K562 (cell line): ENCODE results near the gene ELFN2. TPM values are rescaled to one million over a fixed set of nuclear protein-coding genes. Genes with fewer than 3 reads are reported as not detected.

Source experiments
- ATAC-seq: fragments of 200-7000 bp; cut with Tn5 transposase; 3 replicates; pipeline ENCODE4 v1.9.1; 2020; ENCODE audit warnings: moderate library complexity
- BruUV-seq: library from RNA; stranded (reverse); fragments of 400-500 nt; replicated peaks from 2 replicates; lab custom pipeline; 2021; lab: Mats Ljungman, UMichigan
- CTCF ChIA-PET: fragments of 300-600 bp; formaldehyde crosslinking; extraction: SDS; loops from one replicate; lab custom pipeline; 2021; ENCODE audit warnings: low intra/inter-chr PET ratio; lab: Yijun Ruan, JAX
- POLR2A ChIA-PET: fragments of 300-600, 350-650 bp; sonication (Branson Sonifier 250); formaldehyde crosslinking; extraction: SDS; loops from one replicate; lab custom pipeline; 2021; ENCODE audit warnings: antibody characterized with exemption, inconsistent platforms; lab: Yijun Ruan, JAX
- DNase-seq, 4 experiments: peaks; one replicate each; pipeline versions ENCODE4 v3.0.0 to v3.0.0-alpha.2; 2011 to 2018; ENCODE audit warnings: low spot score in 3 of 4, mixed read lengths in 3 of 4; ENCODE audit errors: extremely low read depth in 1 of 4
- FAIRE-seq: peaks from 2 replicates; lab custom pipeline; 2011; peaks lifted over from hg19 to GRCh38; lab: Jason Lieb, UNC
- H2AFZ ChIP-seq: 2 replicates; pipeline ENCODE4 v1.6.0; 2011; ENCODE audit warnings: low read depth, low read length, control low read depth, inconsistent platforms
- H3K27ac ChIP-seq: fragments of 200-600 bp; 3 replicates; pipeline ENCODE4 v1.8.0; 2011; ENCODE audit warnings: low read depth, mild to moderate bottlenecking, control low read depth, inconsistent platforms, low read length, moderate library complexity, mixed read lengths; ENCODE audit errors: extremely low read depth
- H3K27me3 ChIP-seq, 2 experiments: fragments of 300-600 bp in 1 of 2; 2 replicates in 1 of 2; 3 replicates in 1 of 2; pipeline versions ENCODE4 v1.6.0 to v1.8.0; 2011; ENCODE audit warnings: inconsistent platforms in 2 of 2, low read length in 2 of 2, mild to moderate bottlenecking in 1 of 2, mixed read lengths in 1 of 2, moderate library complexity in 1 of 2; ENCODE audit not compliant: control insufficient read depth in 2 of 2, insufficient read depth in 2 of 2
- H3K36me3 ChIP-seq: fragments of 300-600 bp; 3 replicates; pipeline ENCODE4 v1.8.0; 2011; ENCODE audit warnings: mild to moderate bottlenecking, low read length, inconsistent platforms; ENCODE audit not compliant: control insufficient read depth, insufficient read depth
- H3K4me1 ChIP-seq, 2 experiments: fragments of 200-600 bp in 1 of 2; replicated peaks in 1 of 2; 2 replicates in 1 of 2; 3 replicates in 1 of 2; pipeline versions ENCODE4 v1.5.1 to v1.8.0; 2011; ENCODE audit warnings: inconsistent platforms in 2 of 2, low read length in 2 of 2, mild to moderate bottlenecking in 1 of 2, mixed read lengths in 1 of 2, moderate library complexity in 1 of 2; ENCODE audit not compliant: control insufficient read depth in 2 of 2, insufficient read depth in 2 of 2
- H3K4me2 ChIP-seq: 2 replicates; pipeline ENCODE4 v1.6.1; 2011; ENCODE audit warnings: low read length, control low read depth, inconsistent platforms, mixed read lengths; ENCODE audit not compliant: insufficient read depth
- H3K4me3 ChIP-seq: fragments of 200-600 bp; sonication (generic), shearing (Covaris generic); 2 replicates; pipeline ENCODE4 v1.5.1; 2016; ENCODE audit warnings: control low read depth, inconsistent platforms
- H3K79me2 ChIP-seq: fragments of 200-600 bp; 3 replicates; pipeline ENCODE4 v1.8.0; 2011; ENCODE audit warnings: low read length, inconsistent platforms; ENCODE audit not compliant: control insufficient read depth, insufficient read depth
- H3K9ac ChIP-seq, 2 experiments: 2 replicates each; pipeline versions ENCODE4 v1.6.0 to v1.6.1; 2011; ENCODE audit warnings: low read depth in 2 of 2, low read length in 2 of 2, control low read depth in 1 of 2, inconsistent platforms in 1 of 2, mild to moderate bottlenecking in 1 of 2, mixed read lengths in 1 of 2; ENCODE audit not compliant: insufficient read depth in 1 of 2
- H3K9me1 ChIP-seq: one replicate; pipeline ENCODE4 v1.6.0; 2011; ENCODE audit warnings: inconsistent platforms, mild to moderate bottlenecking, low read length, moderate library complexity; ENCODE audit not compliant: control insufficient read depth, insufficient read depth
- H3K9me3 ChIP-seq: replicated peaks from 2 replicates; pipeline ENCODE4 v1.5.1; 2011; ENCODE audit warnings: low read depth, low read length, inconsistent platforms; ENCODE audit not compliant: control insufficient read depth, insufficient read depth
- H4K20me1 ChIP-seq: replicated peaks from 2 replicates; pipeline ENCODE4 v1.6.1; 2011; ENCODE audit warnings: low read length, inconsistent platforms, mixed read lengths; ENCODE audit not compliant: control insufficient read depth, insufficient read depth
- USF2 ChIP-seq: sonication (generic); formaldehyde crosslinking; IDR thresholded peaks from 2 replicates; pipeline ENCODE4 v1.5.0; 2020; ENCODE audit warnings: missing genetic modification reagents
- WGBS: fragments of 100-300 bp; shearing (Covaris generic); methylation state at CpG from one replicate; pipeline ENCODE4 v1.1.6; 2016; ENCODE audit warnings: low coverage, mixed read lengths; ENCODE audit not compliant: insufficient coverage; ENCODE audit errors: missing lambda C conversion rate; 5-methylcytosine and 5-hydroxymethylcytosine counted together
- in situ Hi-C: fragments of 300-500 bp; cut with MboI; formaldehyde crosslinking; loops from 4 replicates; pipeline ENCODE4 v1.15.0; 2018; ENCODE audit warnings: inconsistent platforms, mixed read lengths
- intact Hi-C: fragments of 100-400 bp; cut with micrococcal nuclease; formaldehyde crosslinking; loops from 2 replicates; pipeline ENCODE4 v1.14.2; 2022
- polyA plus RNA-seq, 8 experiments: library from polyadenylated mRNA; depleted of rRNA in 4 of 8; stranded (reverse) in 5 of 8; unstranded in 3 of 8; fragments of >200 nt; fragmentation: Nextera tagmentation in 2 of 8; fragmentation: Illumina TruSeq in 1 of 8; extraction: Ambion mirVana in 2 of 8; extraction: Trizol in 1 of 8; gene quantifications; 2 replicates each; pipeline versions ENCODE4 v1.2.1 to v1.2.3, GENCODE V29; 2011 to 2014; ENCODE audit warnings: inconsistent platforms in 1 of 8, missing spikeins in 1 of 8
- total RNA-seq, 7 experiments: library from RNA; depleted of rRNA in 6 of 7; stranded (reverse); fragments of >200 nt in 6 of 7; fragmentation: Illumina TruSeq in 2 of 7; extraction: Trizol in 2 of 7; gene quantifications; 2 replicates each; pipeline versions ENCODE4 v1.2.1 to v1.2.3, GENCODE V29; 2011 to 2021; ENCODE audit warnings: low replicate concordance in 1 of 7

Gene ELFN2
- total and polyA plus RNA-seq, 9 of the 15 experiments (the other 6 are each of a cell fraction or from before 2014, with no cell fraction given) = not detected

DNA sequence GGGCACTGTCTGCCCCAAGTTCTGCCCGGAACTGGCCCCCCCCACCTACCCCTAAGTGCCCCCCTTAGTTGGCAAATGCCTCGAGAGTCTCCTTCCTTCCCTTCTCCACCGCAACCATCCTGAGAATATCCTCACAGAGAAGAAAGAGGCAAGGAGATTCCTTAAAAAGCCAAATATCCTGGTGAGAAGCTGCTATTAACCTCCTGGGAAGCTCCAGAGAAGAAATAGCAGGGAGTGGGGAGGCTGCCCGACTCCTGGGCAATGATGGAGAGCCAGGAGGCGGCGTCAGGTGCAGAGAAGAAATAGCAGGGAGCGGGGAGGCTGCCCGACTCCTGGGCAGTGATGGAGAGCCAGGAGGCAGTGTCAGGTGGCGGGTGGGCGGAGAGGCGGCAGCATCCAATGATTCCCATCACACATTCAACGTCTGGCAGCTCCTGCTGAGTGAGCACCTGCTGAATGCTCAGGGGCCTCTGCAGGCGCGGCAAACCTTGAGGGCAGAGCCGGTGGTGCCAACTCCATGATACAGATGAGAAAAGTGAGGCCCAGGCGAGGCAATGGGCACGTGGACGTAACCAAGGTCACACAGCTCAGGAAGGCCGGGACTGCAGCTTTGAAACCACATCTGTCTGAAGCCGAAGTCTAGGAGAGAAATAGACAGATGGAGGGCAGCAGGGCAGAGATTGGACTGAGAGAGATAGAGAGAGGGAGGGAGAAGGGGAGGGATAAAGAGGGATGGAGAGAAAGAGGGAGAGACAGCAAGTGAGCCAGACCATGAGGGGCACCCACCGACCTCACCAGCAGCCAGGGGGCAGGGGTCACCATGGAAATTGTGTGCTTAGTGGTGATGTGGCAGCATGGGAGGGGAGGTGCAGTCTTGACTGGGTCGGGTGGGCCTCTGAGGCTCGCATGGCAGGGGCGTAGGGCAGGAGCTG, 86.7 kb downstream of the ELFN2 start:
- no peak overlapping the region for H3K9ac ChIP-seq
- WGBS = 3% methylated on average over 21 of the region's 24 CpGs
- in situ Hi-C loops = no loop called here
- intact Hi-C loops = no loop called here
- FAIRE-seq (no peak), ATAC-seq (no peak), DNase-seq (no peak)
- H3K9me1 ChIP-seq = no peaks in the 10 kb centered on the region
- H3K4me1 ChIP-seq = peaks cover 0 to 28% of the 10 kb centered on the region in 2 experiments; a peak in 3 of 5 replicates
- H4K20me1 ChIP-seq = no peaks in the 10 kb centered on the region; the same call in 1 of the 2 replicates
- no peaks in the 10 kb centered on the region for H3K9me3 ChIP-seq
- CTCF ChIA-PET = no interaction called here
- no peak overlapping the region for H2AFZ ChIP-seq
- H3K79me2 ChIP-seq = no peaks in the 10 kb centered on the region
- no peak overlapping the region for H3K4me2 ChIP-seq
- no TSS peak for BruUV-seq
- no peaks in the 10 kb centered on the region for H3K36me3 ChIP-seq
- POLR2A ChIA-PET = interaction anchor here (0.7 kb wide), 1 partner anchor 166 kb away, joined by 3 read pairs; no protein-coding TSS in a partner anchor
- peaks cover 3 to 35% of the 10 kb centered on the region in 2 experiments; a peak in 4 of 5 replicates for H3K27me3 ChIP-seq
- no peak overlapping the region for H3K4me3 ChIP-seq
- no peak for TF ChIP-seq USF2 (CRISPR knock-in tag)
- no peak overlapping the region for H3K27ac ChIP-seq
